ENCODE measurements around the gene RBP3.

- TF ChIP-seq, protein P1, sequence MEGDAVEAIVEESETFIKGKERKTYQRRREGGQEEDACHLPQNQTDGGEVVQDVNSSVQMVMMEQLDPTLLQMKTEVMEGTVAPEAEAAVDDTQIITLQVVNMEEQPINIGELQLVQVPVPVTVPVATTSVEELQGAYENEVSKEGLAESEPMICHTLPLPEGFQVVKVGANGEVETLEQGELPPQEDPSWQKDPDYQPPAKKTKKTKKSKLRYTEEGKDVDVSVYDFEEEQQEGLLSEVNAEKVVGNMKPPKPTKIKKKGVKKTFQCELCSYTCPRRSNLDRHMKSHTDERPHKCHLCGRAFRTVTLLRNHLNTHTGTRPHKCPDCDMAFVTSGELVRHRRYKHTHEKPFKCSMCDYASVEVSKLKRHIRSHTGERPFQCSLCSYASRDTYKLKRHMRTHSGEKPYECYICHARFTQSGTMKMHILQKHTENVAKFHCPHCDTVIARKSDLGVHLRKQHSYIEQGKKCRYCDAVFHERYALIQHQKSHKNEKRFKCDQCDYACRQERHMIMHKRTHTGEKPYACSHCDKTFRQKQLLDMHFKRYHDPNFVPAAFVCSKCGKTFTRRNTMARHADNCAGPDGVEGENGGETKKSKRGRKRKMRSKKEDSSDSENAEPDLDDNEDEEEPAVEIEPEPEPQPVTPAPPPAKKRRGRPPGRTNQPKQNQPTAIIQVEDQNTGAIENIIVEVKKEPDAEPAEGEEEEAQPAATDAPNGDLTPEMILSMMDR (IDR thresholded peaks at IDR 0.05; ENCODE audit: low read depth, low read length, missing input control) = no peak
- TF ChIP-seq SP1 (IDR thresholded peaks at IDR 0.05) (no peak), HNF4G (IDR thresholded peaks at IDR 0.05) (no peak), NR2F2 (IDR thresholded peaks at IDR 0.05) (no peak), JUND (IDR thresholded peaks at IDR 0.05) (no peak), EGR1 (IDR thresholded peaks at IDR 0.05; ENCODE audit: low read depth in 2 of 2) (no peak), YY1 (IDR thresholded peaks at IDR 0.05) (no peak), RXRA (IDR thresholded peaks at IDR 0.05) (no peak), MAX (IDR thresholded peaks at IDR 0.05) (no peak), TAF1 (conservative IDR thresholded peaks at IDR 0.05) (no peak), ATF3 (IDR thresholded peaks at IDR 0.05) (no peak)
- TF ChIP-seq, protein P2, sequence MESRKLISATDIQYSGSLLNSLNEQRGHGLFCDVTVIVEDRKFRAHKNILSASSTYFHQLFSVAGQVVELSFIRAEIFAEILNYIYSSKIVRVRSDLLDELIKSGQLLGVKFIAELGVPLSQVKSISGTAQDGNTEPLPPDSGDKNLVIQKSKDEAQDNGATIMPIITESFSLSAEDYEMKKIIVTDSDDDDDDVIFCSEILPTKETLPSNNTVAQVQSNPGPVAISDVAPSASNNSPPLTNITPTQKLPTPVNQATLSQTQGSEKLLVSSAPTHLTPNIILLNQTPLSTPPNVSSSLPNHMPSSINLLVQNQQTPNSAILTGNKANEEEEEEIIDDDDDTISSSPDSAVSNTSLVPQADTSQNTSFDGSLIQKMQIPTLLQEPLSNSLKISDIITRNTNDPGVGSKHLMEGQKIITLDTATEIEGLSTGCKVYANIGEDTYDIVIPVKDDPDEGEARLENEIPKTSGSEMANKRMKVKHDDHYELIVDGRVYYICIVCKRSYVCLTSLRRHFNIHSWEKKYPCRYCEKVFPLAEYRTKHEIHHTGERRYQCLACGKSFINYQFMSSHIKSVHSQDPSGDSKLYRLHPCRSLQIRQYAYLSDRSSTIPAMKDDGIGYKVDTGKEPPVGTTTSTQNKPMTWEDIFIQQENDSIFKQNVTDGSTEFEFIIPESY (IDR thresholded peaks at IDR 0.05) = no peak
- TF ChIP-seq, protein P3, sequence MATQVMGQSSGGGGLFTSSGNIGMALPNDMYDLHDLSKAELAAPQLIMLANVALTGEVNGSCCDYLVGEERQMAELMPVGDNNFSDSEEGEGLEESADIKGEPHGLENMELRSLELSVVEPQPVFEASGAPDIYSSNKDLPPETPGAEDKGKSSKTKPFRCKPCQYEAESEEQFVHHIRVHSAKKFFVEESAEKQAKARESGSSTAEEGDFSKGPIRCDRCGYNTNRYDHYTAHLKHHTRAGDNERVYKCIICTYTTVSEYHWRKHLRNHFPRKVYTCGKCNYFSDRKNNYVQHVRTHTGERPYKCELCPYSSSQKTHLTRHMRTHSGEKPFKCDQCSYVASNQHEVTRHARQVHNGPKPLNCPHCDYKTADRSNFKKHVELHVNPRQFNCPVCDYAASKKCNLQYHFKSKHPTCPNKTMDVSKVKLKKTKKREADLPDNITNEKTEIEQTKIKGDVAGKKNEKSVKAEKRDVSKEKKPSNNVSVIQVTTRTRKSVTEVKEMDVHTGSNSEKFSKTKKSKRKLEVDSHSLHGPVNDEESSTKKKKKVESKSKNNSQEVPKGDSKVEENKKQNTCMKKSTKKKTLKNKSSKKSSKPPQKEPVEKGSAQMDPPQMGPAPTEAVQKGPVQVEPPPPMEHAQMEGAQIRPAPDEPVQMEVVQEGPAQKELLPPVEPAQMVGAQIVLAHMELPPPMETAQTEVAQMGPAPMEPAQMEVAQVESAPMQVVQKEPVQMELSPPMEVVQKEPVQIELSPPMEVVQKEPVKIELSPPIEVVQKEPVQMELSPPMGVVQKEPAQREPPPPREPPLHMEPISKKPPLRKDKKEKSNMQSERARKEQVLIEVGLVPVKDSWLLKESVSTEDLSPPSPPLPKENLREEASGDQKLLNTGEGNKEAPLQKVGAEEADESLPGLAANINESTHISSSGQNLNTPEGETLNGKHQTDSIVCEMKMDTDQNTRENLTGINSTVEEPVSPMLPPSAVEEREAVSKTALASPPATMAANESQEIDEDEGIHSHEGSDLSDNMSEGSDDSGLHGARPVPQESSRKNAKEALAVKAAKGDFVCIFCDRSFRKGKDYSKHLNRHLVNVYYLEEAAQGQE (IDR thresholded peaks at IDR 0.05) = no peak
Observed at GRCh38 chr10:47320812-47321211, 27.4 kb upstream of the RBP3 start.
